NCI-H1105 (cell line): ENCODE results near the gene TMEM45B.
A peak's percentile ranks its signal among the peaks of the same experiment; 100 is the strongest.
"Not testable (repeated sequence)": the region's sequence is repeated elsewhere in the genome, so short reads cannot be mapped to it uniquely, and the experiment has no call there.

Source experiments
- DNase-seq: peaks from one replicate; lab custom pipeline; 2025; lab: John Stamatoyannopoulos, UW

TMEM45B gene

DNA sequence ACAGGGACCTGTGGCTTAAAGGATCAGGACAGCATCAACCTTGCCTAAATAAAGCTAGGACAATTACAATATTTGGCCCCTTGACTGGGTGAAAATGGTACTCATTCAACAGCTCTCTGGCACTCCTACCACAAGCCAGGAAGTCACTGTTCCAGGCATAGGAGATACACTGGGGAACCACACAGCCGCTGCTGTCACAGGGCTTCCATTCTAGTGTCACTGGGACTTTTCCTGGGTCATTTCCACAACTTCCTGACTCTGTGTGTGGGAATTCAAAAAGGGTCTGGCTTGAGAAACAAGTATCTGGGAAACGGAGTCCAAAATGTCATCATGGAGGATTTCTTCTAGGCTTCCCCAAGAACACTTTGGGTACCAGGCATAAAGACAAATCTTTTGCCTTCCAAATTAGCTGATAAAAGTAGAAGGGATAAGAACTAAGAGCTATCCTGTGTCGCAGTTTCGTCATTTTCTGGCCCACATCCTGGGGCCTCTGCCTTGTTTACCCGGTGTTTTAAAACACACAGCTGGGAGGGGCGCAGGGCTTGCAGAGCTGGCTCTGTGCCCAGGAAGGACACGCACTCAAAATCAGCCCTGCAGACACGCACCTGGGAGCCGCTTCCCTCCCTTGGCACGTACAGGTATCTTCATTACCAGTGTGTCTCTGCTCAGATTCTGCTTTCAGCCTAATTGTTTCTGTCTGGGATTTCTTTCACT is 38.0 kb downstream of the TMEM45B start:
- peak; percentile 99 for DNase-seq

- DNase-seq, result no peak
Measured at GRCh38 chr11:129854232-129854805, 38.7 kb downstream of the TMEM45B start.

- DNase-seq, result no peak
Measured at GRCh38 chr11:129855086-129855485, 39.4 kb downstream of the TMEM45B start.

- no peak for DNase-seq
Measured at GRCh38 chr11:129856036-129856435, 40.4 kb downstream of the TMEM45B start.

- no peak for DNase-seq
Measured at GRCh38 chr11:129861702-129862522, 46.3 kb downstream of the TMEM45B start.

GRCh38 chr11:129864811-129865210 is 49.2 kb downstream of the TMEM45B start:
- DNase-seq, result no peak

DNA sequence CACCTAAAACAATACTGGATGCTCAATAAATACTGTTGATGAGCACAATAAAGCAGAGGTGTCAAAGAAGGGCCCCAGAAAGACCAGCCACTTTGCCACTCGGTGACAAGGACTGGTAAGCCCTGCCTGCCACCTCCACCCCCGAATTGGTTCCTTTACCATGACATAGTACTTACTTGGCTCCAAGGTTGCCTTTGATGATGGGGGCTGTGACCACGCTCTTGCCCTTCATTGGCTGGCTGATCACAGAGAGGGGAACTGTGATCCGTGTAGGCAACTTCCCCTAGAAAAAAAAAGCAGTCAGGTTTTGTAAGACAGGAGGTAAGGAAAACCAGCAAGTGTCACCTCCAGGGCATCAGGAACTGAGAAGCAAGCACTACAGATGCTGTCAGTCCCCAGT is 50.1 kb downstream of the TMEM45B start:
- DNase-seq, result no peak

- DNase-seq, result no peak
Measured at GRCh38 chr11:129866311-129866710, 50.7 kb downstream of the TMEM45B start.

GRCh38 chr11:129868626-129869025 is 53.0 kb downstream of the TMEM45B start:
- DNase-seq, result not testable (repeated sequence)

DNA sequence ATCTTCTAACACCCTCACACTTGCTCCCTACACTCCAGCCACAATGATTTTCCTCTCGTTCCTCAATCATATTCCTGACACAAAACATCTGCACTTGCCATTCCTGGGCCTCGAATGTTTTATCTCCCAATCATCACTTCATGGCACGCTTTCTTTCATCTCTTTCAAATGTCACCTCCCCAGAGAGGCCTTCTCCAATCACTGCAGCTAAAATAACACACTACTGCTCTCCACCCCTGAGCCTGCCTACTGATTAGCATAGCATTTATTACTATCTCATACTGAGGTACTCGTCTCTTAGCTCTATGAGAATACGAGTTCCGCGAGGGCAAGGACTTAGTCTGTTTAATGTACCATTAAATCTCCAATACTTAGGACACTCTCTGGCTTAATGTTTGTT is 56.3 kb downstream of the TMEM45B start:
- DNase-seq, result no peak

DNA sequence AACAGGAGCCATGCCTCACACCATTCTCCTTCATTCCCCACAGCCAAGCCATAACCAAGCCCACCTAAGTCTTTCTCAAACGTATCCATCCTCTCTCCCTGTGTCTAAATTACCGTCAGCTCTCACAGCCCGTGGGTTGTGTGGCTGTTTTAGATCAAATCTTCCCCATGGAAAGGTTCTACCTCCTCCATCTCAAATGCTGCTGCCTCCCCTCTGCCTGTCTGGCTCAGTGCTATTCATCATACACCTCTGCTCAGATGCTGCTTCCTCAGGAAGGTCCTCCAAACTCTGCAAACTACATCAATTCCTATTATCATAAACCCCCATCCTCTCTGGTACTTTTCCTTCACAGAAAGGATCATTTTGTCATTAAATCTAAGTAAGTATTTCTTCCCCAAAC is 64.7 kb downstream of the TMEM45B start:
- no peak for DNase-seq

DNA sequence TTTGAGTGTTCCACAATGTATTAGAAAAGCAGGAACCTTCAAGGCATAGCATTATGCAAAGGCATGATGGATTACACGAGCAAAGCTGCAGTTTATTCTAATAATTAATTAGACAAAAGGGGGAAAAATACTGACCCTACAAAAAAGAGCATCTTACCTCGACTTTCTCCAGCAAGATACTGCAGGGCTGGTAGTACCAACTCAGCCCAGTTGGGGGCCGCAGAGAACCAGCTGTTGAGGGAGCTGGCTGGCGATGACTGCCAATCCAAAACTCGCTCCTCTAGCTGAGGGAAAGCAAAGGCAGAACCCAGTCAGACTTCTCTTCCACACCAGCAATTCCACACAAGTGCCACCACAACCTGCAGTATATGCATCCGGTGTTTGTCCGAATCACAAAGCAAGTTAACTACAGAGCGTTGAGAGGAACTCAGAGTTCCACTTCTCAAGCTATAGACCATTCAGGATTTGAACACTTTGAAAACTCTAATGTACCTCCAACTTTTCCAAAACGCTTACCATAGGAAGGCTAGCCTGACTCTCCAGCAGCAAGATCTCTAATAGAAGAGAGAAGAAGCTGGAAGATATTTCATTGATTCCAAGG is 66.0 kb downstream of the TMEM45B start:
- DNase-seq, result no peak

- DNase-seq, result no peak
Measured at GRCh38 chr11:129884581-129884980, 68.9 kb downstream of the TMEM45B start.

- DNase-seq, result no peak
Measured at GRCh38 chr11:129885381-129885780, 69.7 kb downstream of the TMEM45B start.

GRCh38 chr11:129888451-129888850 is 72.8 kb downstream of the TMEM45B start:
- DNase-seq, result no peak

- peak; percentile 23 for DNase-seq
Measured at GRCh38 chr11:129894278-129895125, 78.9 kb downstream of the TMEM45B start.

- peak; percentile 94 for DNase-seq
Measured at GRCh38 chr11:129895126-129896041, 79.7 kb downstream of the TMEM45B start, which contains the start of gene NFRKB. TSS of gene NFRKB (minus strand) at chr11:129895578. CDS start at chr11:129892849, 2,729 bp downstream.

DNA sequence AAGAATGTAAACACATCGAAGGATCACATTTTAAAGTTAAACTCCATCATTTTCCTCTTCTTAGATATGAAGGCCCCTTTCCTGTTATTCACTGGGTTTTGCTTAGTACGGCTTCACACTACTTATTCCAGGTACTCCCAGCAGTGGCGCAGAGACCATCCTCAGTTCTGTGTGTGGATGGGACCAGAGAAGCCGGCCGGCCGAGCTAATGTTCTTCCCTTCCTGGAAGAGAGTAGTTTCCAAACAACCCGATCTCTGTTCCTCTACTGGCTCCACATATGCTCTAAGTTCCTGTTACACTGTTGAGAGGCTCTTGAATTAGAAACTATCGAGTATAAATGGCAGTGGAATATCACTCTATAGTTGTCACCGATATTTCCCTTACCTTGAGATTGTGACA is 80.4 kb downstream of the TMEM45B start:
- no peak for DNase-seq

DNA sequence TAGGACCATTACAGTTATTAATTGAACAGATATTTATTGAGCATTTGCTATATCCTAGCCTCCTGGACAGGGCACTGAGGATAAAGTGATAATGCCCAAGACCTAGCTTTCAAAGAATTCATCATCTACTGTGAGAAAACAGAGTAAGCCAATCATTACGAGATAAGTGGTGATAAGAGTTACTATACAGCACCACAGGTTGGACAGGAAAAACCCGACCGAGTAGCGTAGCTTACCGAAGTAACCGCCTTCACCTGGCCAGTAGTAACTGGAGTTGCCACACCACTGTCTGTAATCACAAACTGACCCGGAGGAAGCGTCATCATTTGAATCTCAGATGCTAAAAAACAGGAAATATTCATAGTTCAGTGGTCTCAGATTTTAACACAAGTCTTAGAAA is 89.8 kb downstream of the TMEM45B start:
- DNase-seq, result no peak
